Measurements from ENCODE around the gene HSD3B7. TPM values are rescaled to one million over a fixed set of nuclear protein-coding genes. Genes with fewer than 3 reads are reported as not detected.

HSD3B7 gene
- 24.5 and 26.2 TPM in 2 replicates for total RNA-seq

GRCh38 chr16:30984669-30985400 lies at the start of gene HSD3B7:
Gene HSD3B7 (plus strand): TSS chr16:30985207. CDS start chr16:30985659, 452 bp downstream.

GRCh38 chr16:30948667-30949649 lies 36.0 kb upstream of the HSD3B7 start, which contains the start of gene ORAI3:
Gene ORAI3 (plus strand): TSS chr16:30949068. CDS start chr16:30949290, 222 bp downstream.

GRCh38 chr16:30957456-30958174 lies 27.4 kb upstream of the HSD3B7 start, which contains the start of gene SETD1A:
Gene SETD1A (plus strand): TSS chr16:30957754. CDS start chr16:30958732, 978 bp downstream.

GRCh38 chr16:31010585-31011325 lies 25.7 kb downstream of the HSD3B7 start, which contains the start of gene STX1B:
Gene STX1B (minus strand): TSS chr16:31010638. CDS start chr16:31010396, 242 bp downstream.

GRCh38 chr16:31032736-31033708 lies 48.0 kb downstream of the HSD3B7 start, which contains the start of gene STX4:
Gene STX4 (plus strand): TSS chr16:31033558. CDS start chr16:31033806, 248 bp downstream.

Other genes with a start within 250 kb of the HSD3B7 start
- 38.6 and 46.6 TPM in 2 replicates for gene PHKG2, start 236.8 kb upstream of the HSD3B7 start, total RNA-seq
- 4.6 and 6.9 TPM in 2 replicates for gene CFAP119, start 223.1 kb upstream of the HSD3B7 start, total RNA-seq
- 80.1 and 86.3 TPM in 2 replicates for gene RNF40, start 222.9 kb upstream of the HSD3B7 start, total RNA-seq
- gene ZNF629, start 198.0 kb upstream of the HSD3B7 start, total RNA-seq = 11.3 and 13.8 TPM in 2 replicates
- 77.8 and 85.3 TPM in 2 replicates for gene BCL7C, start 91.1 kb upstream of the HSD3B7 start, total RNA-seq
- 3.9 and 11.2 TPM in 2 replicates for gene CTF1, start 88.6 kb upstream of the HSD3B7 start, total RNA-seq
- gene FBXL19, start 61.6 kb upstream of the HSD3B7 start, total RNA-seq = 26.6 and 34.0 TPM in 2 replicates
- 65.9 and 71.5 TPM in 2 replicates for gene ORAI3, start 36.1 kb upstream of the HSD3B7 start, total RNA-seq
- 3.2 TPM in 2 replicates for gene SETD1A, start 27.5 kb upstream of the HSD3B7 start, total RNA-seq
- 0.86 and 1.4 TPM in 2 replicates for gene STX1B, start 25.4 kb downstream of the HSD3B7 start, total RNA-seq
- 24.8 and 36.2 TPM in 2 replicates for gene STX4, start 48.4 kb downstream of the HSD3B7 start, total RNA-seq
- 14.4 and 16.1 TPM in 2 replicates for gene ZNF668, start 89.0 kb downstream of the HSD3B7 start, total RNA-seq
- 6.9 and 15.6 TPM in 2 replicates for gene ZNF646, start 89.2 kb downstream of the HSD3B7 start, total RNA-seq
- under 0.01 and 1.4 TPM in 2 replicates for gene PRSS53, start 103.7 kb downstream of the HSD3B7 start, total RNA-seq
- gene VKORC1, start 109.6 kb downstream of the HSD3B7 start, total RNA-seq = 211 and 231 TPM in 2 replicates
- gene BCKDK, start 123.2 kb downstream of the HSD3B7 start, total RNA-seq = 64.9 and 65.9 TPM in 2 replicates
- gene KAT8, start 132.5 kb downstream of the HSD3B7 start, total RNA-seq = 31.2 and 33.7 TPM in 2 replicates
- gene PRSS8, start 150.5 kb downstream of the HSD3B7 start, total RNA-seq = not detected in 2 replicates
- gene PRSS36, start 164.9 kb downstream of the HSD3B7 start, total RNA-seq = 0.18 and 2.0 TPM in 2 replicates
- gene FUS, start 194.9 kb downstream of the HSD3B7 start, total RNA-seq = 52.8 and 55.5 TPM in 2 replicates
- 87.2 and 112 TPM in 2 replicates for gene PYCARD, start 217.6 kb downstream of the HSD3B7 start, total RNA-seq
- gene TRIM72, start 228.9 kb downstream of the HSD3B7 start, total RNA-seq = not detected in 2 replicates
- not detected in 2 replicates for gene PYDC1, start 231.9 kb downstream of the HSD3B7 start, total RNA-seq